IMR-90 (cell line): ENCODE data around the gene JSRP1. TPM values are rescaled to one million over a fixed set of nuclear protein-coding genes. Genes with fewer than 3 reads are reported as not detected.

Experiments
- ATAC-seq: fragments of 200-7000 bp; cut with Tn5 transposase; 2 replicates; pipeline ENCODE4 v1.9.1; 2020; ENCODE audit warnings: low read depth, mild to moderate bottlenecking, moderate library complexity
- BruUV-seq: library from RNA; stranded (reverse); fragments of 400-500 nt; replicated peaks from 2 replicates; lab custom pipeline; 2021; lab: Mats Ljungman, UMichigan
- CTCF ChIA-PET: fragments of 300-600 bp; formaldehyde crosslinking; extraction: SDS; loops from one replicate; lab custom pipeline; 2021; ENCODE audit warnings: antibody characterized with exemption; lab: Yijun Ruan, JAX
- POLR2A ChIA-PET: fragments of 300-600 bp; sonication (Branson Sonifier 250); formaldehyde crosslinking; loops from one replicate; lab custom pipeline; 2022; ENCODE audit warnings: antibody characterized with exemption; ENCODE audit not compliant: unreplicated experiment; lab: Charles Lee
- DNase-seq: peaks from one replicate; pipeline ENCODE4 v3.0.0; 2013
- H2AFZ ChIP-seq: replicated peaks from 2 replicates; pipeline ENCODE3; 2013; ENCODE audit warnings: low read length, mild to moderate bottlenecking; ENCODE audit not compliant: poor library complexity
- H2AK5ac ChIP-seq: 2 replicates; pipeline ENCODE4 v1.6.1; 2013; ENCODE audit warnings: low read depth, low read length, inconsistent platforms
- H2AK9ac ChIP-seq: replicated peaks from 2 replicates; pipeline ENCODE3; 2013; ENCODE audit warnings: mild to moderate bottlenecking, low read depth, low read length, moderate library complexity; ENCODE audit not compliant: poor library complexity
- H2BK120ac ChIP-seq: 2 replicates; pipeline ENCODE4 v1.6.1; 2013; ENCODE audit warnings: low read depth, low read length, inconsistent platforms
- H2BK15ac ChIP-seq: 3 replicates; pipeline ENCODE4 v1.6.1; 2013; ENCODE audit warnings: low read depth, low read length, inconsistent platforms
- H2BK20ac ChIP-seq: 2 replicates; pipeline ENCODE4 v1.6.1; 2013; ENCODE audit warnings: low read depth, mild to moderate bottlenecking, inconsistent platforms, low read length, moderate library complexity
- H2BK5ac ChIP-seq: 2 replicates; pipeline ENCODE4 v1.6.1; 2013; ENCODE audit warnings: mild to moderate bottlenecking, low read depth, low read length, inconsistent platforms; ENCODE audit not compliant: poor library complexity, severe bottlenecking
- H3K14ac ChIP-seq: replicated peaks from 2 replicates; pipeline ENCODE4 v1.6.1; 2013; ENCODE audit warnings: low read depth, low read length, inconsistent platforms
- H3K18ac ChIP-seq: 2 replicates; pipeline ENCODE4 v1.6.1; 2013; ENCODE audit warnings: low read depth, low read length, control low read depth
- H3K23ac ChIP-seq: 2 replicates; pipeline ENCODE4 v1.6.1; 2013; ENCODE audit warnings: low read depth, low read length, inconsistent platforms
- H3K27ac ChIP-seq: 2 replicates; pipeline ENCODE4 v1.5.1; 2013; ENCODE audit warnings: mild to moderate bottlenecking, control low read depth, low read length; ENCODE audit not compliant: insufficient read depth
- H3K27me3 ChIP-seq: 2 replicates; pipeline ENCODE4 v1.6.1; 2013; ENCODE audit warnings: low read length; ENCODE audit not compliant: control insufficient read depth, insufficient read depth
- H3K36me3 ChIP-seq: 2 replicates; pipeline ENCODE4 v1.6.1; 2013; ENCODE audit warnings: low read length, mixed read lengths; ENCODE audit not compliant: control insufficient read depth, insufficient read depth
- H3K4ac ChIP-seq: 2 replicates; pipeline ENCODE4 v1.6.1; 2013; ENCODE audit warnings: low read depth, low read length, inconsistent platforms
- H3K4me1 ChIP-seq: 2 replicates; pipeline ENCODE4 v1.6.1; 2013; ENCODE audit warnings: low read length, mixed read lengths; ENCODE audit not compliant: control insufficient read depth, insufficient read depth
- H3K4me2 ChIP-seq: 2 replicates; pipeline ENCODE4 v1.6.1; 2013; ENCODE audit warnings: low read depth, mild to moderate bottlenecking, control low read depth, low read length, moderate library complexity
- H3K4me3 ChIP-seq: 2 replicates; pipeline ENCODE4 v1.5.1; 2013; ENCODE audit warnings: low read depth, mild to moderate bottlenecking, control low read depth, low read length, moderate library complexity; ENCODE audit not compliant: insufficient read depth
- H3K56ac ChIP-seq: 2 replicates; pipeline ENCODE4 v1.6.1; 2013; ENCODE audit warnings: low read length, inconsistent platforms; ENCODE audit not compliant: insufficient read depth; ENCODE audit errors: extremely low read depth
- H3K79me1 ChIP-seq, 2 experiments: 2 replicates each; pipeline ENCODE4 v1.6.1; 2013; ENCODE audit warnings: low read length in 2 of 2, inconsistent platforms in 1 of 2, low read depth in 1 of 2
- H3K9ac ChIP-seq: 2 replicates; pipeline ENCODE4 v1.6.1; 2013; ENCODE audit warnings: low read depth, low read length, control low read depth
- H3K9me1 ChIP-seq: 2 replicates; pipeline ENCODE4 v1.6.1; 2013; ENCODE audit warnings: low read length, inconsistent platforms; ENCODE audit not compliant: insufficient read depth
- H3K9me3 ChIP-seq: 2 replicates; pipeline ENCODE4 v1.6.1; 2013; ENCODE audit warnings: low read length; ENCODE audit not compliant: control insufficient read depth, insufficient read depth
- H4K20me1 ChIP-seq: 2 replicates; pipeline ENCODE4 v1.6.1; 2013; ENCODE audit warnings: low read length, inconsistent platforms; ENCODE audit not compliant: insufficient read depth
- H4K5ac ChIP-seq: 2 replicates; pipeline ENCODE4 v1.6.1; 2013; ENCODE audit warnings: mild to moderate bottlenecking, low read depth, low read length, control low read depth
- H4K8ac ChIP-seq, 2 experiments: 2 replicates each; pipeline ENCODE4 v1.6.1; 2013; ENCODE audit warnings: low read depth in 2 of 2, low read length in 2 of 2, control low read depth in 1 of 2, inconsistent platforms in 1 of 2
- H4K91ac ChIP-seq: 2 replicates; pipeline ENCODE4 v1.6.1; 2013; ENCODE audit warnings: low read depth, low read length, inconsistent platforms; ENCODE audit not compliant: insufficient read depth
- CEBPB ChIP-seq: IDR thresholded peaks from 2 replicates; pipeline ENCODE4 v1.6.1; 2012; ENCODE audit warnings: low read depth, low read length, improper control_type of control experiment
- FOS ChIP-seq: fragments of 150-350 bp; IDR thresholded peaks from 2 replicates; pipeline ENCODE4 v1.6.1; 2016; ENCODE audit warnings: low read depth, low read length
- MAFK ChIP-seq: IDR thresholded peaks from 2 replicates; pipeline ENCODE4 v1.6.1; 2012; ENCODE audit warnings: low read depth, low read length, improper control_type of control experiment
- MAZ ChIP-seq: IDR thresholded peaks from 2 replicates; pipeline ENCODE4 v1.6.1; 2012; ENCODE audit warnings: low read depth, mild to moderate bottlenecking, low read length, improper control_type of control experiment, moderate library complexity, borderline replicate concordance
- MXI1 ChIP-seq: IDR thresholded peaks from 2 replicates; pipeline ENCODE4 v1.6.1; 2012; ENCODE audit warnings: low read depth, mild to moderate bottlenecking, low read length, moderate library complexity, borderline replicate concordance
- NFE2L2 ChIP-seq: fragments of 150-350 bp; IDR thresholded peaks from 2 replicates; pipeline ENCODE4 v1.6.1; 2016; ENCODE audit warnings: low read depth, mild to moderate bottlenecking, low read length
- POLR2A ChIP-seq: IDR thresholded peaks from 2 replicates; pipeline ENCODE4 v1.6.1; 2012; ENCODE audit warnings: mild to moderate bottlenecking, low read depth, low read length
- RAD21 ChIP-seq: IDR thresholded peaks from 2 replicates; pipeline ENCODE4 v1.6.1; 2012; ENCODE audit warnings: low read length, improper control_type of control experiment
- RFX5 ChIP-seq: IDR thresholded peaks from 2 replicates; pipeline ENCODE4 v1.8.0; 2012; ENCODE audit warnings: low read depth, mild to moderate bottlenecking, low read length, moderate library complexity
- SMC3 ChIP-seq: fragments of 150-350 bp; IDR thresholded peaks from 2 replicates; pipeline ENCODE4 v1.6.1; 2016; ENCODE audit warnings: low read depth, mild to moderate bottlenecking, antibody characterized with exemption, low read length, moderate library complexity
- USF2 ChIP-seq: fragments of 150-350 bp; IDR thresholded peaks from 2 replicates; pipeline ENCODE4 v1.6.1; 2017; ENCODE audit warnings: mild to moderate bottlenecking, antibody characterized with exemption, low read length, low read depth
- WGBS, 2 experiments: methylation state at CpG; one replicate each; pipeline versions ENCODE4 v1.1.5 to v1.1.7; 2013; ENCODE audit warnings: missing lambda C conversion rate in 2 of 2; ENCODE audit not compliant: insufficient read length in 1 of 2; ENCODE audit errors: extremely low coverage in 2 of 2; 5-methylcytosine and 5-hydroxymethylcytosine counted together
- dilution Hi-C: fragments of 300-500 bp; cut with HindIII; formaldehyde crosslinking; loops from one replicate; pipeline ENCODE4 v1.14.3; 2018; ENCODE audit warnings: low sequenced_read_pairs; ENCODE audit not compliant: unreplicated experiment
- in situ Hi-C: fragments of 300-500 bp; cut with MboI; formaldehyde crosslinking; loops from 3 replicates; pipeline ENCODE4 v1.14.3; 2019; ENCODE audit warnings: low sequenced_read_pairs, inconsistent platforms, mixed read lengths
- intact Hi-C: fragments of 100-400 bp; cut with micrococcal nuclease; formaldehyde crosslinking; loops from 2 replicates; pipeline ENCODE4 v1.10.0; 2022
- polyA plus RNA-seq, 3 experiments: library from polyadenylated mRNA; depleted of rRNA; stranded (reverse); fragments of >200 nt; gene quantifications; 2 replicates each; pipeline ENCODE4 v1.2.3, GENCODE V29; 2012; ENCODE audit warnings: low replicate concordance in 1 of 3
- total RNA-seq: library from RNA; depleted of rRNA; stranded (reverse); fragments of >200 nt; gene quantifications from 2 replicates; pipeline ENCODE4 v1.2.3, GENCODE V29; 2012
- TF ChIP-seq, protein P1 (sequence below): fragments of 150-350 bp; IDR thresholded peaks from 2 replicates; pipeline ENCODE4 v1.6.1; 2016; ENCODE audit warnings: low read depth, mild to moderate bottlenecking, low read length, moderate library complexity, borderline replicate concordance
- TF ChIP-seq, protein P2 (sequence below): conservative IDR thresholded peaks from 2 replicates; pipeline ENCODE4 v1.5.1; 2012; ENCODE audit warnings: mild to moderate bottlenecking, low read depth, low read length, improper control_type of control experiment

Gene JSRP1
- total and polyA plus RNA-seq, 2 of the 4 experiments (the other 2 are of a cell fraction) = not detected

GRCh38 chr19:2273356-2274184 lies 17.4 kb upstream of the JSRP1 start:
- ChIA-PET CTCF (no interaction called here), POLR2A (interaction anchor here (0.6 kb wide), 1 partner anchor 226 kb away, joined by 6 read pairs; no protein-coding TSS in a partner anchor)
- 11% methylated on average over 16 of the region's 45 CpGs; no CpG with 5 or more reads in 1 of the 2 experiments for WGBS, 2 experiments
- H3K23ac ChIP-seq = no peak overlapping the region
- peaks cover 7 to 44% of the 10 kb centered on the region in 2 experiments for H3K79me1 ChIP-seq
- BruUV-seq = no TSS peak
- H2BK20ac ChIP-seq = no peak overlapping the region
- dilution Hi-C loops (no loop called here), intact Hi-C loops (loop anchor here (1.0 to 5.0 kb wide), 2 partner anchors 37 to 116 kb away; partner anchors contain the start of genes PLEKHJ1 and SF3A2), in situ Hi-C loops (loop anchor here (10.0 kb wide), 1 partner anchor 341 kb away; no protein-coding TSS in a partner anchor)
- H3K4me1 ChIP-seq = peaks cover 14% of the 10 kb centered on the region
- TF ChIP-seq RFX5 = no peak
- TF ChIP-seq MAZ = peak; percentile 25; the same call in 1 of the 2 replicates
- no peak for TF ChIP-seq MAFK
- no peak for TF ChIP-seq CEBPB
- TF ChIP-seq, protein P1, sequence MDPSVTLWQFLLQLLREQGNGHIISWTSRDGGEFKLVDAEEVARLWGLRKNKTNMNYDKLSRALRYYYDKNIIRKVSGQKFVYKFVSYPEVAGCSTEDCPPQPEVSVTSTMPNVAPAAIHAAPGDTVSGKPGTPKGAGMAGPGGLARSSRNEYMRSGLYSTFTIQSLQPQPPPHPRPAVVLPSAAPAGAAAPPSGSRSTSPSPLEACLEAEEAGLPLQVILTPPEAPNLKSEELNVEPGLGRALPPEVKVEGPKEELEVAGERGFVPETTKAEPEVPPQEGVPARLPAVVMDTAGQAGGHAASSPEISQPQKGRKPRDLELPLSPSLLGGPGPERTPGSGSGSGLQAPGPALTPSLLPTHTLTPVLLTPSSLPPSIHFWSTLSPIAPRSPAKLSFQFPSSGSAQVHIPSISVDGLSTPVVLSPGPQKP = 0 out of 2 replicates have a peak, but pooled peaks have one; percentile 15
- no peak for TF ChIP-seq NFE2L2
- TF ChIP-seq POLR2A = no peak
- no peak for TF ChIP-seq MXI1
- TF ChIP-seq SMC3 = peak; percentile 74
- TF ChIP-seq, protein P2, sequence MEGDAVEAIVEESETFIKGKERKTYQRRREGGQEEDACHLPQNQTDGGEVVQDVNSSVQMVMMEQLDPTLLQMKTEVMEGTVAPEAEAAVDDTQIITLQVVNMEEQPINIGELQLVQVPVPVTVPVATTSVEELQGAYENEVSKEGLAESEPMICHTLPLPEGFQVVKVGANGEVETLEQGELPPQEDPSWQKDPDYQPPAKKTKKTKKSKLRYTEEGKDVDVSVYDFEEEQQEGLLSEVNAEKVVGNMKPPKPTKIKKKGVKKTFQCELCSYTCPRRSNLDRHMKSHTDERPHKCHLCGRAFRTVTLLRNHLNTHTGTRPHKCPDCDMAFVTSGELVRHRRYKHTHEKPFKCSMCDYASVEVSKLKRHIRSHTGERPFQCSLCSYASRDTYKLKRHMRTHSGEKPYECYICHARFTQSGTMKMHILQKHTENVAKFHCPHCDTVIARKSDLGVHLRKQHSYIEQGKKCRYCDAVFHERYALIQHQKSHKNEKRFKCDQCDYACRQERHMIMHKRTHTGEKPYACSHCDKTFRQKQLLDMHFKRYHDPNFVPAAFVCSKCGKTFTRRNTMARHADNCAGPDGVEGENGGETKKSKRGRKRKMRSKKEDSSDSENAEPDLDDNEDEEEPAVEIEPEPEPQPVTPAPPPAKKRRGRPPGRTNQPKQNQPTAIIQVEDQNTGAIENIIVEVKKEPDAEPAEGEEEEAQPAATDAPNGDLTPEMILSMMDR = peak; percentile 88
- TF ChIP-seq USF2 = no peak
- TF ChIP-seq FOS = no peak
- peak; percentile 60 for TF ChIP-seq RAD21
- H3K27me3 ChIP-seq = no peaks in the 10 kb centered on the region
- peaks cover 78% of the 10 kb centered on the region for H4K20me1 ChIP-seq
- H3K56ac ChIP-seq = no peak overlapping the region
- H2AK5ac ChIP-seq = peak overlapping the region; percentile 27; the same call in 1 of the 2 replicates
- H3K4ac ChIP-seq = no peak overlapping the region; the same call in 1 of the 2 replicates
- DNase-seq (peak; percentile 52), ATAC-seq (peak; percentile 5)
- H2AFZ ChIP-seq = peak overlapping the region; percentile 62
- H3K4me2 ChIP-seq = peak overlapping the region; percentile 67; the same call in 1 of the 2 replicates
- peaks cover 34% of the 10 kb centered on the region for H3K36me3 ChIP-seq
- H3K9me1 ChIP-seq = no peaks in the 10 kb centered on the region; the same call in 1 of the 2 replicates
- H2AK9ac ChIP-seq = peak overlapping the region; percentile 69
- H3K14ac ChIP-seq = no peak overlapping the region
- H3K4me3 ChIP-seq = no peak overlapping the region
- peak overlapping the region; percentile 16; the same call in 1 of the 2 replicates for H3K27ac ChIP-seq
- H3K18ac ChIP-seq = no peak overlapping the region
- H2BK15ac ChIP-seq = no peak overlapping the region
- no peak overlapping the region for H4K5ac ChIP-seq
- H4K91ac ChIP-seq = no peak overlapping the region
- no peaks in the 10 kb centered on the region for H3K9me3 ChIP-seq
- H3K9ac ChIP-seq = 0 out of 2 replicates have a peak overlapping the region, but pooled peaks have one; percentile 20
- H4K8ac ChIP-seq = peak overlapping the region in 1 of 2 experiments; percentile 60; a peak in 2 of 4 replicates
- no peak overlapping the region for H2BK5ac ChIP-seq
- H2BK120ac ChIP-seq = no peak overlapping the region
